Measurements from ENCODE around the gene DLGAP1. TPM values are rescaled to one million over a fixed set of nuclear protein-coding genes. Genes with fewer than 3 reads are reported as not detected.

DLGAP1 gene
- total and polyA plus RNA-seq, 10 donors, result 0.11 to 6.0 (median 2.1) TPM

DNA sequence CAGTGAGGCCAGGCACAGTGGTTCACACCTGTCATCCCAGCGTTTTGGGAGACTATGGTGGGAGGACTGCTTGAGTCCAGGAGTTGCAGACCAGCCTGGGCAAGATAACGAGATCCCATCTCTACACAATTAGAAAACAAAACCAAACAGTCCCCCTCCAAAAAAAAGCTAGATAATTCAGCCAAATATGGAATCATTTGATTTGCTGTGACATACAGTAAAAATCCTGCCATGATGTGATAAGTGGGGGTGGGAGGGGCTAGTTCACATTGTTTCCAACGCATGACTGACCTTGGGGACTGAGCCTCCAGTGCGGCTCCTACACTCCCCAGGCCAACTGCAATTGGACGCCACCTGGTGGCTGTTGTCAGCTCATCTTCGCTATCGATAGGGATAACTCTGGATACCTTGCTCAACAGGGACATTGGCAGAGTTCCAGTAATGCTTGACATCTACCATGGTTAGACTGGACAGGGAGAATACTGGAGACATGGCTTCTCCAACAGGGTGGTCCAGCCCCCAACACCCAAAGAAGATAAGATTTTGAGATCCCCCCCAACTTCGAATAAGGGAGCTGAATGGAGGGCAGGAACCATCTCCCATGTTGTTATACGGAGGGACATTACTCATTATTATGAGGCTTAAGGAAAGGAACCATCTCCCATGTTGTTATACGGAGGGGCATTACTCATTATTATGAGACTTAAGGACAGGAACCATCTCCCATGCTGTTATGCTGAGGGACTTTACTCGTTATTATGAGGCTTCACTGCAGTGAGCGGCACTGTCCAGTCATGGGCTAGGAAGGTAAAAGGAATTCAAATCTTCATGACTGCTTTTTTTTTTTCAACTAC lies 869.2 kb downstream of the DLGAP1 start:
- peak; percentile 91 for DNase-seq
- Histone ChIP-seq H3K27ac (peak overlapping the region in 7 of 8 donors; percentile 51 to 87 (median 79)), H3K36me3 (no peaks in the 10 kb centered on the region), H3K4me1 (peaks cover 0 to 33% (median 28%) of the 10 kb centered on the region in 6 donors), H3K9me3 (peaks cover 0 to 5% (median 0%) of the 10 kb centered on the region in 8 donors), H3K4me3 (peak overlapping the region in 1 of 8 donors; percentile 51), H3K27me3 (replicated peaks in 1 of 7) (no peaks in the 10 kb centered on the region)
- intact Hi-C loops (cut with DNase I; ENCODE audit: low total_unique reads), result loop anchor here (5.0 kb wide), 2 partner anchors 129 to 304 kb away; no protein-coding TSS in a partner anchor
- peak in 2 of 3 donors; percentile 61 to 67 for TF ChIP-seq POLR2AphosphoS5 (IDR thresholded peaks at IDR 0.05)
- TF ChIP-seq POLR2A (IDR thresholded peaks at IDR 0.05), result no peak
- peak; percentile 52 to 84 (median 75) for TF ChIP-seq CTCF (IDR thresholded peaks at IDR 0.05 in 8 of 11, conservative IDR thresholded peaks at IDR 0.05 in 3 of 11)
- 37 to 49% (median 46%) methylated on average over 12 of the region's 12 CpGs for WGBS, 5 donors

GRCh38 chr18:3584897-3585460 lies 870.1 kb downstream of the DLGAP1 start:
- Histone ChIP-seq H3K36me3 (no peaks in the 10 kb centered on the region), H3K27ac (peak overlapping the region in 7 of 8 donors; percentile 43 to 87 (median 79)), H3K9me3 (peaks cover 0 to 5% (median 0%) of the 10 kb centered on the region in 8 donors), H3K4me1 (peaks cover 0 to 33% (median 28%) of the 10 kb centered on the region in 6 donors), H3K4me3 (peak overlapping the region in 1 of 8 donors; percentile 30), H3K27me3 (replicated peaks in 1 of 7) (no peaks in the 10 kb centered on the region)
- WGBS, 5 donors, result 34 to 46% (median 36%) methylated on average over 6 of the region's 6 CpGs
- no peak for TF ChIP-seq CTCF (IDR thresholded peaks at IDR 0.05 in 8 of 11, conservative IDR thresholded peaks at IDR 0.05 in 3 of 11)
- no peak for TF ChIP-seq POLR2AphosphoS5 (IDR thresholded peaks at IDR 0.05)
- intact Hi-C loops (cut with DNase I; ENCODE audit: low total_unique reads), result loop anchor here (5.0 kb wide), 2 partner anchors 128 to 303 kb away; no protein-coding TSS in a partner anchor
- DNase-seq, result no peak

GRCh38 chr18:3584266-3584861 lies 870.7 kb downstream of the DLGAP1 start:
- H3K27me3 ChIP-seq (replicated peaks in 1 of 7), result no peaks in the 10 kb centered on the region
- peaks cover 0 to 5% (median 0%) of the 10 kb centered on the region in 8 donors for H3K9me3 ChIP-seq
- peak overlapping the region in 4 of 8 donors; percentile 79 to 87 (median 80) for H3K27ac ChIP-seq
- no peak for DNase-seq
- H3K36me3 ChIP-seq, result no peaks in the 10 kb centered on the region
- H3K4me1 ChIP-seq, result peaks cover 0 to 33% (median 28%) of the 10 kb centered on the region in 6 donors
- TF ChIP-seq POLR2AphosphoS5 (IDR thresholded peaks at IDR 0.05), result no peak
- no peak for TF ChIP-seq POLR2A (IDR thresholded peaks at IDR 0.05)
- TF ChIP-seq CTCF (IDR thresholded peaks at IDR 0.05 in 8 of 11, conservative IDR thresholded peaks at IDR 0.05 in 3 of 11), result no peak
- 72 to 93% (median 89%) methylated on average over 2 of the region's 2 CpGs for WGBS, 5 donors
- H3K4me3 ChIP-seq, result no peak overlapping the region
- intact Hi-C loops (cut with DNase I; ENCODE audit: low total_unique reads), result no loop called here

All from spleen (tissue), 11 donors.